Activated CD4-positive, alpha-beta T cell treated with anti-CD3 and anti-CD28 coated beads, Interleukin-2, amount 50 U/mL, for 1 hour (primary cell): ENCODE data around the gene KCNMB2.

ENCODE experiments used
- DNase-seq: peaks from one replicate; pipeline ENCODE4 v3.0.0-alpha.2; 2020

KCNMB2 gene

DNA sequence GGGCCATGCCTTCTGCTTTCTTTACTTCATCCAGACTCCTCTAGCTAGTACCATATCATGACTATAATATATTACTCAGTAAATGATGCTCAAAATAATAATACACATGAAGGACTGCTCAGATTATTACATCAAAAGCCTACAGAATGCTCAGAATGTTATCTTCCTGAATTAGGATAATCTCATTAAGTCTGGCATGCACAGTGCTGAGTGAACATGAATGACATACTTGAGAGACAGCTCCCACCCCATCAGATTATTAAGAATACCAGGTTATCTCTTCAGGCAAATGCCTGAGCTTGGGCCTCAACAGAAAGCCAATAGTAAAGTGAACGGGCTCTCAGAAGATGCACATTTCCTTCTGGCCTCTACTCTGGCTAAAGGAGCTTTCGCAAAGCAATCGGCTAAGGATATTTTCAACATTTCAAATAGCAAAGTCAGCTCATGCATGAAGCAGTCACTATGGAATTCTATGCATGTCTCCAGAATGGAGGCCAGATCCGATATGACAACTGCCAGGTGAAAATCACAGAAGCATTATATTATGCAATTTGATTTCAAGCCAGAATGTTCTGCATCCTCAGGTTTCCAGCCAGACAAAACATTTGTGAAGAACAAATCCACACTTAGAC lies 122.6 kb downstream of the KCNMB2 start:
- DNase-seq = no peak

DNA sequence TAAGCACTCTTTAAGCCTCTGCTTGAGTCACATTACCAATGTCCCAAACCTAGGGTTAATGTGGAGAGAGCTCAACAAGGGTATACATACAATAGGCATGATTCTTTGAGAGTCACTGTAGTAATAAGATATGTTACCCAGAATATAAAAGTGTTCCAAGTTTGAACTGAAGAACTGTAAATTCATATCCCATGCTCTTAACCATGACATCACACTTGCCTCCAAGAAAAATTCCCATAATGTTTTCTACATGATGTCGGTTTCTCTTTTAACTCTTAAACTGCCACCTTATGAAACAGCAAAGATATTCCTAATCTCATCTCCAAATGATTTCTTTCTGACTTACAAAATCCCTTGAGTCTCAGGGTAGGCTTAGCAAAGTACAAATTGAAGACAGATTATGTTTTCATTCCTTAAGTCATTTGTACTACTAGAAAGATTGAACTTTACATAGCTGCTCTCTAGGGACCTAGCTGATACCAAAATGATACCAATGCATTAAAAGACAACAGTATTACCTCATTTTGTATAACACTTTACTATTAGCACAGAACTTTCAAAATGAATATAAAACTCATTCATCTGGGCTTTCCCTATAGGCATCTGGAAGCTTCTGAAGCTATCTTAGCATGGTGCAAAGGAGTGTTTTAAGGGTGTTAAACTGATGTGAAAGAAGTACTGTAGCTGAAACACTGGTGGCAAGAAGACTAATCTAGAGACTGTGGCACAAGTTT lies 127.1 kb downstream of the KCNMB2 start:
- no peak for DNase-seq

DNA sequence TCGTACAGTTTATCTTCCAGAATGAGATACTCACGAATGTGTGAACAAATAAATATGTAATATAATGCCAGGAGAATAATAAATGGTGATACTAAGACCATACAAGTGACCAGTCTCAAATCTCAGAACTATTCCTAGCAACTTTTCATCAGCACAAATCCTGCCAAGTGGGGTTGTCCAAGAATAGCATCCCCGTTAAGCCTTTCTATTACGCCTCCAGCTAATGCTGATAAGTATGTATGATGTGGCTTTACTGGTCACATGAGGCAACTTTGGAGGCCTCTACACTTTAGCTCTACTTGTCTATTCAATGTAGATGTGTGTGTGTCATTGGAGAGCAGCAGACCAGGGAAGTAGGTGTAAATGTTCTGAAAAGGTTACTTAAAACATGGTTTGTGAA lies 129.5 kb downstream of the KCNMB2 start:
- no peak for DNase-seq

DNA sequence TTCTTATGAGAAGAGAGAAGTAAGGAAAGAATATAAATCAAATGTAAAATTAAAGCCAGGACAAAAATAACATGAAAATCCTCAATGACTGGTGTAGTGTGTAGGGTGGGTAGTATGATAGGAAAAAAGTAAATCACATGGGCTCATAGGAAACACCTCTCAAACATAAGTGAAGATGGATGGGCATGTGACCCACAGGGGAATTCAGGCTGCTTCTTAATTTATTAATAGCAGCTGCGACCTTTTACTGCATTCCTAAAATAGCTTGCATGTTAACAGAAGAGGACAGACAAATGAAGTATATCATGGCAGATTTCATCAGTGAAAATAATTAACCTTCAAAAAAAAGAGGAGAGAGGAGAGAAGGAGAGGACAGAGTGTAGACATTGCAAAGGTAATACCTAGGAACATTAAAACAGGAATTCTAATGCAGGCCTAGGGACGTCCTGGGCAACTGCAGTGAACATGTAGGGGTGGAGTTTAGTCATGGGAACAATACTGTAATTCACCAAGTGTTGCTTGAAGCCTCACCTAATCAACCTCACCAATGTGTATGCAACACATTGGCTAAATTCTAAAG lies 132.9 kb downstream of the KCNMB2 start:
- DNase-seq = no peak

DNA sequence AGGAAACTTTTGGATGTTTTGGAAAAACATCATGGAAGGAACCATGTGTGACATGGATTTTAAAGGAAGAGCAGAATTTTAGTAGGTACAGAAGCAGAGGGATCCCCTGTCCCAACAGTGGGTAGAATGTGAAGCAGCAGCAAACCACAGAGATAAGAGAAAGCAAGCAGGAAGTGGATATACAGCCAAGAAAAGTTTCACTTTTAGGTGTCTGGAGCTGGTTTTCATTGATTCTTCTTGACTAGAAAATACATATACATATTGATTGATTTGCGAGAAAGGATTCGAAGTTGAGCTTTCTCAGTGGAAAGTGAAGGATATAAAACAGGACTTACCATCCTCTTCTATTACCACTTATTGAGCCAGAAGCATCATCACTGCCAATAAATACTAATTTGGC lies 133.5 kb downstream of the KCNMB2 start:
- no peak for DNase-seq

DNA sequence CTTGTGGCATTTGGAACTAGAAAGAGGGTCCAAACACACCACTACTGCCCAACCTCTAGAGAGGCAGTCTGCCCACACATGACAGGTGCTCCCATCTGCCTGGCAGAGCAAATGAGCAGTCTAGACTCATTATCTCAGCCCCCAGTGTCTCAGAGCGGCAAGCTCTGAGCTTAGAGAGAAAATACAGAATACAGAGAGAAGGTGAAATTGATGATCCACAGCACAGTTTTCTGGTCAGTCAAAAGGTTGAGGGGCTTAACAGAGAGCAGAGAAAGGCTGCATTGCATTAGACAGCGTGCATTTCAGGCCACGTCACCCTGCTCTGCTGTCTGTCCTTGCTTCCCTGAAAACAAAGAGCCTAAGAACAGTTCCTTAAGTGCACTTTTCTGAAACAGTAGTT lies 135.1 kb downstream of the KCNMB2 start:
- DNase-seq = no peak

DNA sequence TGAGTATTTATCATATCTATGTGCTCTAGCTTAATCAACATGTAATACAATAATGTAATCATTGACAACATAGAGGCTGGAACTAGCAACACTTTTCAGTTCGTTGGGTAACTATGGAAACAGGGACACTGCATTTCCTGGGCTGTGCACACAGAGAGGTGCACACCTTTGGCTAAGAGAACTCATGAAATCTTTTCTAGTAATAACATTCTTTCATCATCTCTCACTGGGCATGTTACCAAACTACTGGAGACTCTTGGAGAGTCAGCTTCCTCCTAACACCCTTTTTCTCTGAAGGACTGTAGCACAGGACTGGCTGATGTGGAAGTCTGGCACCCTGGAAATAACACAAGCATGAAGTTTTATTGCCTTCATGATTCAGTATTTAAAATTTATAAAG lies 135.6 kb downstream of the KCNMB2 start:
- no peak for DNase-seq

DNA sequence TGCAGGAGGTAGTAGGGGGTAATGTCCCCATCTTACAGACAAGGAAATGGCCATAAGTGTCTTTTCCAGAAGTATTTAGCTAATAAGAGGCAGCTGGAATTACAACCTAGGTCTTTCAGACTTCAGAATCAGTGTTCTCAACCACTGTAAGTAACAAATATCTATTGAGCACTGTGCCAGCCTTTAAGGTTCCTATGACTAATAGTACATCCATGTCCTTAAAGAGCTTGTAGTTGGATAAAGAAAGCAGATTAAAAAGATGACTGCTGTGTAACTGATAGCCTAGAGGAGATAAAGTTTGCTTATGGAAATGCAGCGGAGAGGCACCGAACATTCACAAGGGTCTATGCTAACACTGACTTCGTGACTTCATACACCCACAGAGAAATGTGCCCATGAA lies 136.0 kb downstream of the KCNMB2 start:
- DNase-seq = no peak

DNA sequence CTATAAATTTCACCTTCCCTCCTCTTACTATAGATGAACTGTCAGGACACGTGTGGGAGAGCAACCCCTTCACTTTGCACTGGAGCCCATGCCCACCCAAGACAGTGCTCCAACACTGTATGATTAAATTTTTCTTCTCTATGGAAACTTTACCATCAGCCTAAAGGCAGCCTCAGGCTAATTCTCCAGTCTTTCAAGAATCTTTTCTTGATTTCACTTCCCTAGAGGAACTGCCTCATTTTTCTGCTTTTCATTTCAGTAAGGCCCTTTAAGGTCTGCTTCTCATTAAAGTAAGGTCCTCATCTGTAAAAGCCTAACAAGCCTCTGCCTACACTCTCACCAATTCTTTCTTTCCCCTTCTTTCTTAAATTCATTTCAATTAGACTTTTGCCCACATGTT lies 137.3 kb downstream of the KCNMB2 start:
- DNase-seq = no peak

DNA sequence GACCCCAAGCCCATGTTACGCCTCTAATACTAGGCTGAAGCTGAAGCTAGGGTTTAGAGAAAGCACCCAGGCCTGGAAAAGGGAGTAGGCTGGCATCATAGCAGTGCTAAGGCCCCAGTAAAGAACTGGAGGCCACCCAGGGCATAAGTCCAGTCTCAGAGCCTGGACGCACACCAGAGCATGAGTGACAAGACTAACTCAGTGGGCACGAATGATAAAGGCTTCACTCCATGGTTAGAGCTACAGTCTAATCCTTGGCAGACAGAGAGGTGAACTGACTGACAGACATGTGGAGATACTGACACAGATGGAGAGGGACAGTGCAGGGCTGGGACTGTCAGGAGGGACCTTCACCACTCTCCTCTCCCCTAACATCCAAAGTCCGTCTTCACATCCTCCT lies 139.8 kb downstream of the KCNMB2 start:
- no peak for DNase-seq

DNA sequence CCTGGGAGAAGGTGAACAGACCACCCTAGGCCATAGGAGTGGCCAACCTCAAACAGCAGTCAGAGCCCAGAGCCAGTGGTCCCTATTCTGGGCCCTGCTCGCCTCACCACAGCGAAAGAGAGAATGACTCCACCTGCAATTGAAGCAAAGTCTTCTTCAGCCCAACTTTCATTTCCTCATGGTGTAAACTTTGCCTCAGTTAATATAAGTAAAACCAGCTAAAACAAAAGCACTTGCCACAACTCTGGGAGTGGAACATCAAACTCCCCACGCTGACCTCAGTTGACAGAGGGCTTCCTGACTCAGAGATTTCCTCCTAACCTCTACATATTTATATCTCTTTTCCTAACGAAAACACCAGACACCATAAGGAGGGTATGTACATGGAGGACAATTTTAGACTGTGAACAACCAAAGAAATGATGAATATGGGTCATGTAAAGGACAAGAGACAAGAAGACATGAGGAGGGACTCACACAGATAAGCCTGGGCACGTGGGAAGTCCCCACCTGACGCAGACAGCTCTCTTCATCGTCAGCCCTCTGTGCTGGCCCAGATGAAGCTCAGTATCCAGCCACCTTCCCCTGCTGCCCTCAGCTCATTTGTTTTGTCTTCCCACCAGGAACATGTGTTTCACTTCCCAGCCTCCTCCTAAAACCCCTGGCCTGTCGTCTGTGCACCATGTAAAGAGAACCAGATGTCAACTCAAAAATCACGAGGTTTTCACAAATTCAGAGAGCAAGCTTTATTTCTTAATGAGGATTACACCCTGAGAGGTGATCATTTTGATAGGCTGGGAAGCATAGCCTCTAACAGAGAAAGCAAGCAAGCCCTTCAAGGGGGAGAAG lies 140.9 kb downstream of the KCNMB2 start:
- DNase-seq = no peak

DNA sequence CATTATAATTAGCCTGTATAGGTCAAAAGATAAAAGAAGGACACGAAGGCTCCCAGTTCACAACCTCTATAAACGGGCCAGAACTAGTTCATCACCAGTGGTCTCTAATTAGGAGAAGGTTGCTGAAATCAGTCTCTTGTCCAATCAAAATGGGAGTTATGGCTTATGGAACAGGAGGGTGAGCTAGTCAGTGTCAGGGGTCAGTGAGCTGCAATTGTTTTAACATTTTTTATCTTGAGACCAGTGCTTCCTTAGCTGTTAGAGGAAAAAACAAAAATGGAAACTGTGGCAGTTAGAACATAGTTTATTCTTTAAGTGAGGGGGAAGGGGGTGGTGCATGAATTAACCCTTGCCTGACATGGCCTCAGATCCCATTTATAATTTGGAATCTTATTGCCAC lies 141.7 kb downstream of the KCNMB2 start:
- no peak for DNase-seq

DNA sequence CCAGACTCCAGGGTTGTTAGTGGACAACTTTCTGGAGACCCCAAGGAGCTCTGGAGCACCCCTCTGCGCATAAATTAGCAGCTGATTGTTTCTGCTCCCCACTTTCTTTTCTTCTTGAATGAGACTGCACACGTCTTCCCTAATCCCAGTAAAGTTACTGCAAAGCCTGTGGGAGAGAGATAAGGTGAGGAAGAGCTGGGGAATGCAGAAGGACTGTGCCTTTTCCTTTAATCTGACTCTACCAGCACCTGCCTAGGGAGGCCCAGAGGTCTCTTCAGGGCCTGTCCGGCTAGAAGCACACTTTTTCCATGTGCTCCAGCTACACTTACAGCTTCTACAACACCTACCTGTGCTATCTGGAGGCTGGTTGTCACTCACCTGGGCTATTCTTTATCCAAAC lies 143.8 kb downstream of the KCNMB2 start:
- DNase-seq = no peak

DNA sequence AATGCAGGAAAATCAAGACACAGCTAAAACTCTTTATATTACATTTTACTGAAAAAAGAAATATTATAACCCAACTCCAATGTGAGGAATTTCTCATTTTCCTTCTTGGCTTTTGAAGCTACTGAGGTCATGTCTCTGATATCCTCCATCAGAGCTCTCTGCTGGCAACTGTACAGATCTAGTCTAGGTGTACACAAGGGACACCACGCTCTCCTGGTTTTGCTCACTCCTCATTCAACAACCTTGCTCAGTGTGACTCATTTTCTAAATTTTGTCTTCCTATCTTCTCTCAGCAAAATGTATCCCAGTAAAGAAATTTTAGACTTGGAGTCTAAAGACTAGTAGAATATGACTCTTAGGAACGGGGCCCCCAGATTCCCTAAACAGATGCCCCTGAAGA lies 144.3 kb downstream of the KCNMB2 start:
- no peak for DNase-seq

DNA sequence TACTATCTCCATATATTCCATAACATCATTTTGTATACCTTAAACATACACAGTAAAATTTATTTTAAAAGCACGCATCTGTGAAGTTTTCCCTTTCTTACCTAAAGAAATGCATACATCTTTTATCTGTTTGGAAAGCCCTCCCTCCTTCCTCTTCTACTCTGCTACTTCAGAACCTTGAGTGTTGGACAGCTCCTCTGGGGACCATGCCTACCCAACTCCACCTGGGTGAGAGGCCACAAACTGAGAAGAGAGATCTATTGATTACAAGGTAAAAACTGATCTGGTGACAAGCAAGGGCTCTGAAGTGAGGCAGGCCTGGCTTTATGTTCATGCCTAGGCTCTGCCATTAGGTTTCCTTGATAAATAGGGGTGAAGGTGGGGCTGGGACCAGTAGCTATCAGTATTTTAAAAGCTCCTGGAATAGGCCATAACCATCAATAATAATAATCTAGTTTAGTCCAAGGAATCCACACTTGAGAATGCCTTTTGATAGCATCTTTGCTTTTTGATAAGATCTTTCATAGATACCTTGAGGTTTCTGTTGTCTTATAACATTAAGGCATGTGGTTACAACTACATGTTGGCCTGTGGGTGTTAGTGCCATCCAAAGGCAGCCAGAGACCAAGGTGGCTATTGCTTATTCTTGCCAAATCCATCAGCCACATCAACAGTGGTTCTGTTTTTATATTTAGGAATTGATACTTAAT lies 148.8 kb downstream of the KCNMB2 start:
- no peak for DNase-seq

DNA sequence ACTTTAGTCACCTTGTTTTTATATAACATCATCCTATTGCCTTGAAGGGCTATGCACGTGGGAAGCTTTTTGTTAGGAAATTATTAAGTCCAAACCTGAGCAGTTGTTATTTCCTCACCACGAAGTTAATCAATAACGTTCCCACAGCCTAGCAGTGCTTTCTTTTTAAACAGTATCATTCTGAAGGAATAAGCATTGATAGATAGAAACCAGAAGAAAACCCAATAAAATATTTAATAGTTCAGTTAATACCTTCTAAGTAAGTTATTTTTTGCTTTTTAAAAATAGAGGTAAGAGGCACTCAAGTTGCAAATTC lies 149.3 kb downstream of the KCNMB2 start:
- no peak for DNase-seq

DNA sequence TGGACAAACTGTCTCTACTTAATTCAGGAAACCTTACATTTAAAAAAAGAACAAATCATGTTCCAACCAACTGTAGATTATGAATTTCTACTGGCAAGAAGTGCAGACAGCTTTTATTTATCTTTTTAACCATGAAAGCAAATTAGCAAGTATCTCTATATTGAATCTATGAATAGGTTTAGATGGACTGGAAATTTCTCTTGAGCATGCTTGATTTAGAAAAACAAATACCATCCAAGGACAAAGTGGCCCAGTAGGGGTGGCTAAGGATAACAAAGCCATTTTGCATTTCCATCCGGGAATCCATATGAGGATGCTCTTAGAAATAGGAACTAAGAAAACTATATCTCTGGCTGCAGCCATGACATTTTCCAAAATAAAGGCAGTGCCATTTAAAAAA lies 150.6 kb downstream of the KCNMB2 start:
- no peak for DNase-seq

DNA sequence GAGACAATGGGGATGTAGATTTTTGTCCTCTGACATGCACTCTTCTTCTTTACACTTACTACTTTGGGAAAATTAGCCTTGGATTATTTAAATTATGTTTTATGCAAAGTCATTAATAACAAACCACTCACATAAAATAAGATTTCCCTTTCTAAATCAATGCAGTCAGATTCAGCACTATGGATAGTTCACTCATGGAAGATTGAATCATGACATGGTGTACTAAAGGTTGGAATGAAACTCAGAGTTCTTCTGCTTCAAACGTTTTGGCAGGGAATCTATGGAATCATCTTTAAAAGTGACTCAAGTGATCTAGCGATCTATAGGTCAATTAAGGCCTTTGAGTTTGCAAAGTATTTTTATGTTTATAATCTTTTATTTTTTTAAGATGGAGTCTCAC lies 154.3 kb downstream of the KCNMB2 start:
- DNase-seq = no peak

DNA sequence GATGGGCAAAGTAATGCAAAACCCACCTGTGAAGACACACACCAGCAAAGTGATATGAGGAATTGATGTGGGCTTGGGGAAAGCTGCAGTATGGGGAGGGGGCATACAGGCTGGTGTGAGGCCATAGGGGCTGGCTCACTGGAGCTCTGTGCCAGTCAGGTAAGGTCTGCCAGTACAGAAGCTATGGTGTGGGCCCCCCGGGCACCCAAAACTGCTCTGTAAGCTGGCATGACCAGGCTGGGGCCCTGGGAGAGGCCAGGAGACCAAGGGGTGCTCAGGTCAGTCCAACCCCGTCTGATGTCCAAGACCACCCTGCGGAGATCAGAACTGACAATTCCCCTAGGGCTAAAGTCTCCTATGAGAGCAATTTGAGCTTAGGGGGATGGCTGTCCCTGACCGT lies 163.1 kb downstream of the KCNMB2 start:
- no peak for DNase-seq

DNA sequence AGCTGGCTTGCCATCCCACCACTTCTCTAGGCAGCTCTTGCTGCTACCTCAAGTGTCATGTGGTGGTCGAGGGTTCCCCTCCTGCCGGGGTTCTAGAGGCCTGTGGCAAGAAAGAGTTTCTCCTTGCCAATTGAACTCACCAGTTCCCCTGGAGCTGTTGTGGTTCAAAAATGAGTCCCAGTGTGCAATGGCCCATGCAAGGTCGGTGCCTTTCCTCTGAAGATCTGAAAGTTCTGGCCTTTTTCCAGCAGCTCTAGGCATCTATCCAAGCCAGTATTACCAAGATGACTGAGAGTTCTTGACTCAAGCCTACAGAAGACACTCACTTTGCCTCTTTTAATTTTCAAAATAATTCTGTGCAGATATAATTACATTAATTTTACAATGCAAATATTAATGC lies 163.6 kb downstream of the KCNMB2 start:
- DNase-seq = no peak

DNA sequence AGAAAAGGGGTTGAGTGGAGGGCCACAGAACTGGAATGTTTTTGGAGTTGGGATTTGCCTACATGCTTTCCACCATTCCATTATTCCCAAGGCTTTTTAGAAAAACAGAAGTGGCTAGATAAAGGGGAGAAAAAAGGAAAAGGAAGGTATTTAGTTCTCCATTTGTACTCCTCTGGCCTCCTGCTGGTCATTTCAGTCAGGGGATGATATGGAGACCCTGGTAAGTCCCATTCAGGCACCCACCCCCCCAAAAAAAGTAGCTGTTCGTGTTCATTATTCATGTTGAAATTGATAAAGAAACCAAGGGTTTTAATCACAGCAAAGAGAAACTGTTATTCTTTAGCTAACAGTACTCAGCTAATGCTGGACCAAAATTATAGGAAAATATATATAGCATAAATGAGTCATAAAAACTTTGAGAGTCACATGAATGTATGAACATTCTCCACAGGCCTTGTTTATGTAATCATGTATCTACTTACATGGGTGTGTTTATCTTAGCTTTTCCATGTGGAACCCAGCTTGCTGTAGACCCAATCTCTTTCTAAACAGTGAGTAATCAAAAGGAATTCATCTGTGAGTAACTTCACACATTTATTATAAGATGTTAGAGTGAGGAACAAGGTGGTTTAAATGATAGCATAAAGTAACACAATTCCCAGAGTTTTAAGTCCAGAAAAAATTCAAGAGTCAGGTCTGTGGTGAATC lies 167.2 kb downstream of the KCNMB2 start:
- DNase-seq = no peak

DNA sequence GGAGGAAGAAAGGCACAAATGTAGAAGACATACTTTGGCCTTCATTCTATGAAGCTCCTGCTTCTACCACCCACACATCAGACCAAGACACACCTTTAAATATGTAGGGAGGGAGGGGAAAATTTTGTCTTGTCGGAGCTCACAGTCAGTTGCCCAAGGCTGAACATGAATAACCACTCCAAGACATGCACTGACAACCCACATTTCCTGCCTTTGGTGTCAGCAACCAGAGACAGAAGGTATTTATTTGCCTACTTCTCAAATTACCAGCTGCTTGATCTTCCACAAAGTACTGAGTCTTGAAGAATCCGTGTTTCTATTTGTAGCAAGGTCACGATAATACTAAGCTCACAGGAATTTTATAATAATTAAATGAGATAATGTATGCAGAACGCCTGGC lies 169.7 kb downstream of the KCNMB2 start:
- DNase-seq = no peak

DNA sequence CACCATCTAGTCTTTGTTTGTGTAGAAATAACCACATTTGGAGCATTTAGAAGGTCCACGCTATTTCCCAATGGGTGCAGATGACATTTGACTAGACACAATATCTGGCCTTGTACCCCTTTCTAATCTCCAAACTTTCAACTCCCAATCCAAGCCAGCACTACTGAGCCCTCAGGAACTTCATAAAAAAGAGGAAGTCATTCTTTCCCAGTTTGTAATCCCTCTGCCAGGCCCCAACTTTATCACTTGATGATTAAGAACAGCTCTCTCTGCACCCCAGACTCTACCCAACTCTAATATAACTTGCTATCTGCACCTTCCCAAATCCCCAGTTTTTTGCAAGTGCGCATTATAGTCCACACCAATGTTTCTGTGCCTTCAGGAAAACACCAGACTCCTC lies 170.2 kb downstream of the KCNMB2 start:
- DNase-seq = no peak
